Type B pancreatic cell (in vitro differentiated cells): ENCODE data around the gene TERT. TPM values are rescaled to one million over a fixed set of nuclear protein-coding genes. Genes with fewer than 3 reads are reported as not detected.

Source experiments
- DNase-seq: peaks from one replicate; pipeline ENCODE4 v3.0.0; 2021; ENCODE audit warnings: mixed read lengths; ENCODE audit not compliant: unreplicated experiment; ENCODE audit errors: extremely low spot score
- H3K27ac Mint-ChIP-seq: 2 replicates; pipeline ENCODE4 v1.8.0; 2021; ENCODE audit warnings: mild to moderate bottlenecking, mixed read lengths
- H3K27me3 Mint-ChIP-seq: 2 replicates; pipeline ENCODE4 v1.8.0; 2021; ENCODE audit warnings: mixed read lengths
- H3K36me3 Mint-ChIP-seq: 2 replicates; pipeline ENCODE4 v1.8.0; 2021; ENCODE audit warnings: mixed read lengths
- H3K4me1 Mint-ChIP-seq: one replicate; pipeline ENCODE4 v1.8.0; 2021; ENCODE audit warnings: mixed read lengths; ENCODE audit not compliant: unreplicated experiment
- H3K4me3 Mint-ChIP-seq: 2 replicates; pipeline ENCODE4 v1.8.0; 2021; ENCODE audit warnings: mild to moderate bottlenecking, mixed read lengths
- H3K9me3 Mint-ChIP-seq: 2 replicates; pipeline ENCODE4 v1.8.0; 2021; ENCODE audit warnings: mixed read lengths
- CTCF ChIP-seq: fragments of 200-600 bp; sonication (generic); conservative IDR thresholded peaks from 2 replicates; pipeline ENCODE4 v1.5.0; 2021; ENCODE audit warnings: antibody characterized with exemption, mild to moderate bottlenecking
- total RNA-seq: library from RNA; stranded (reverse); gene quantifications from 2 replicates; pipeline ENCODE4 v1.2.1, GENCODE V29; 2021; ENCODE audit warnings: low replicate concordance

Gene TERT
- total RNA-seq, 1 donor from 2014 or later: 2.4 TPM

- no peak for TF ChIP-seq CTCF
- DNase-seq: no peak
- H3K27ac Mint-ChIP-seq: no peak overlapping the region
- H3K4me3 Mint-ChIP-seq: no peak overlapping the region
- H3K9me3 Mint-ChIP-seq: no peaks in the 10 kb centered on the region
- peaks cover 5% of the 10 kb centered on the region for H3K27me3 Mint-ChIP-seq
- H3K36me3 Mint-ChIP-seq: no peaks in the 10 kb centered on the region
- H3K4me1 Mint-ChIP-seq: peaks cover 4% of the 10 kb centered on the region
These were observed 82.6 kb downstream of the TERT start for GRCh38 chr5:1212271-1212670.

GRCh38 chr5:1211701-1212100 lies 83.2 kb downstream of the TERT start:
- Mint-ChIP-seq H3K4me3 (no peak overlapping the region), H3K36me3 (no peaks in the 10 kb centered on the region), H3K9me3 (no peaks in the 10 kb centered on the region), H3K27ac (no peak overlapping the region), H3K4me1 (peaks cover 4% of the 10 kb centered on the region), H3K27me3 (peaks cover 5% of the 10 kb centered on the region)
- TF ChIP-seq CTCF: no peak
- no peak for DNase-seq

GRCh38 chr5:1210832-1211251 lies 84.0 kb downstream of the TERT start:
- no peak for DNase-seq
- Mint-ChIP-seq H3K4me1 (peaks cover 4% of the 10 kb centered on the region), H3K27ac (no peak overlapping the region), H3K4me3 (no peak overlapping the region), H3K27me3 (peaks cover 10% of the 10 kb centered on the region), H3K36me3 (no peaks in the 10 kb centered on the region), H3K9me3 (no peaks in the 10 kb centered on the region)
- no peak for TF ChIP-seq CTCF

GRCh38 chr5:1209896-1210776 lies 84.7 kb downstream of the TERT start:
- Mint-ChIP-seq H3K27me3 (peaks cover 10% of the 10 kb centered on the region), H3K4me1 (peaks cover 4% of the 10 kb centered on the region), H3K27ac (no peak overlapping the region), H3K9me3 (no peaks in the 10 kb centered on the region), H3K4me3 (no peak overlapping the region), H3K36me3 (no peaks in the 10 kb centered on the region)
- no peak for DNase-seq
- TF ChIP-seq CTCF: no peak

GRCh38 chr5:1209489-1209852 lies 85.4 kb downstream of the TERT start:
- Mint-ChIP-seq H3K9me3 (no peaks in the 10 kb centered on the region), H3K27me3 (peaks cover 10% of the 10 kb centered on the region), H3K4me1 (peaks cover 10% of the 10 kb centered on the region), H3K36me3 (no peaks in the 10 kb centered on the region), H3K27ac (no peak overlapping the region), H3K4me3 (no peak overlapping the region)
- no peak for TF ChIP-seq CTCF
- no peak for DNase-seq
